Hematopoietic multipotent progenitor cell (in vitro differentiated cells): ENCODE data around the gene CC2D1B. TPM values are rescaled to one million over a fixed set of nuclear protein-coding genes. Genes with fewer than 3 reads are reported as not detected.
"Not testable (repeated sequence)": the region's sequence is repeated elsewhere in the genome, so short reads cannot be mapped to it uniquely, and the experiment has no call there.

Experiments used
- DNase-seq, 3 donors: peaks; one replicate each; pipeline ENCODE4 v3.0.0-alpha.2; 2011 to 2015; ENCODE audit warnings: low read depth in 2 of 3, low spot score in 2 of 3
- total RNA-seq: library from RNA; depleted of rRNA; stranded (reverse); fragments of >200 nt; gene quantifications from one replicate; pipeline ENCODE4 v1.2.3, GENCODE V29; 2012

Gene CC2D1B
- total RNA-seq: 30.2 TPM

GRCh38 chr1:52365746-52366516, at the start of gene CC2D1B:
CC2D1B (minus strand) TSS chr1:52366205; CDS start chr1:52364620, 1,585 bp downstream.
- peak; percentile 99 to 100 (median 100) for DNase-seq

- no peak for DNase-seq
Measured at GRCh38 chr1:52414942-52415341, 48.9 kb upstream of the CC2D1B start.

- no peak for DNase-seq
Measured at GRCh38 chr1:52413410-52413989, 47.5 kb upstream of the CC2D1B start.

- DNase-seq: no peak
Measured at GRCh38 chr1:52404975-52405338, 39.0 kb upstream of the CC2D1B start.

GRCh38 chr1:52404116-52404974, 38.3 kb upstream of the CC2D1B start, which contains the start of the genes ORC1 and PRPF38A:
ORC1 (minus strand) TSS chr1:52404423; CDS start chr1:52402223, 2,200 bp downstream.
PRPF38A (plus strand) TSS chr1:52404602; CDS start chr1:52404750, 148 bp downstream.
- peak; percentile 90 to 99 (median 97) for DNase-seq

GRCh38 chr1:52403566-52404115, 37.6 kb upstream of the CC2D1B start:
- DNase-seq: peak; percentile 24 to 72 (median 51)

- no peak for DNase-seq
Measured at GRCh38 chr1:52402860-52403240, 36.8 kb upstream of the CC2D1B start.

- no peak for DNase-seq
Measured at GRCh38 chr1:52400131-52400530, 34.1 kb upstream of the CC2D1B start.

GRCh38 chr1:52399629-52400028, 33.6 kb upstream of the CC2D1B start:
- no peak for DNase-seq

GRCh38 chr1:52393174-52393573, 27.2 kb upstream of the CC2D1B start:
- no peak for DNase-seq

GRCh38 chr1:52386458-52386857, 20.5 kb upstream of the CC2D1B start:
- no peak for DNase-seq

- DNase-seq: no peak
Measured at GRCh38 chr1:52385376-52385775, 19.4 kb upstream of the CC2D1B start.

GRCh38 chr1:52369851-52370250, 3.8 kb upstream of the CC2D1B start:
- not testable (repeated sequence) for DNase-seq

- peak; percentile 25 to 64 (median 54) for DNase-seq
Measured at GRCh38 chr1:52368383-52369172, 2.6 kb upstream of the CC2D1B start.

- DNase-seq: no peak
Measured at GRCh38 chr1:52367272-52367671, 1.3 kb upstream of the CC2D1B start.

- no peak for DNase-seq
Measured at GRCh38 chr1:52366517-52366827, 467 bp upstream of the CC2D1B start.

- peak in 1 of 3 donors; percentile 40 for DNase-seq
Measured at GRCh38 chr1:52365071-52365745, 797 bp downstream of the CC2D1B start.

- DNase-seq: no peak
Measured at GRCh38 chr1:52364235-52364839, 1.7 kb downstream of the CC2D1B start.

GRCh38 chr1:52360595-52360968, 5.4 kb downstream of the CC2D1B start:
- DNase-seq: no peak
